Right lobe of liver (tissue), 4 donors: ENCODE measurements around the gene NR1I3.

Experiments
- CTCF ChIP-seq, 4 donors: fragments of 200-600 bp in 3 of 4; fragments of 450-650 bp in 1 of 4; IDR thresholded peaks; one replicate each; pipeline versions ENCODE4 v1.5.1 to v1.8.0; 2016 to 2022; ENCODE audit warnings: antibody characterized with exemption in 4 of 4, mild to moderate bottlenecking in 2 of 4
- POLR2A ChIP-seq: fragments of 450-650 bp; IDR thresholded peaks from one replicate; pipeline ENCODE4 v1.6.1; 2017; ENCODE audit warnings: antibody characterized with exemption, mild to moderate bottlenecking
- donor health status: DM: no; HTN: no; CAD: no.
- donor health status: DM: no; HTN: no; CAD: no.
- donor health status: DM: no; HTN: yes; CAD: no.

- TF ChIP-seq CTCF (IDR thresholded peaks at IDR 0.05) (peak; percentile 31 to 48 (median 42)), POLR2A (peak; percentile 60)
Measured at GRCh38 chr1:161225534-161226319, 12.3 kb downstream of the NR1I3 start, which contains the start of gene TOMM40L.
